Tongue (tissue), 2 donors: ENCODE measurements around the gene SNRNP27. TPM values are rescaled to one million over a fixed set of nuclear protein-coding genes. Genes with fewer than 3 reads are reported as not detected.

ENCODE experiments used
- DNase-seq: peaks from one replicate; pipeline ENCODE4 v3.0.0-alpha.2; 2015
- total RNA-seq: library from RNA; depleted of rRNA; stranded (reverse); fragments of >200 nt; gene quantifications from one replicate; pipeline ENCODE4 v1.2.3, GENCODE V29; 2014

SNRNP27 gene
- total RNA-seq, 1 donor from 2014 or later: 59.9 TPM

DNA sequence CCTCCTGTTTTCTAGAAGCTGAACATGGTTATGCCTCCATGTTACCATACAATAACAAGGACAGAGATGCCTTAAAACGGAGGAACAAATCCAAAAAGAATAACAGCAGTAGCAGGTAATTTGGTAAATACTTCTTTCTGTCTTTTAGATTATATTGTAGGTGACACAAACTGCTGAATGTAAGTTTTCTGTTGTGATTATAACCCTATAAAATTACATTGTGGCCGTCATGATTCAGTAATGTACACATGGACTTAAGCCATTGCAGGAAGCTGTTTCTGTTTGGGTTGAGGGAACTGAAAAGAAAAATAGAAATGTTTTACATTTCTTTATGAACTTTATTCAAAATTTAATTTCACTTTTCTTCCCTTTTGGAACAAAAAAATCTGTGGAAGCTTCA, 22.4 kb downstream of the SNRNP27 start:
- DNase-seq: no peak

DNA sequence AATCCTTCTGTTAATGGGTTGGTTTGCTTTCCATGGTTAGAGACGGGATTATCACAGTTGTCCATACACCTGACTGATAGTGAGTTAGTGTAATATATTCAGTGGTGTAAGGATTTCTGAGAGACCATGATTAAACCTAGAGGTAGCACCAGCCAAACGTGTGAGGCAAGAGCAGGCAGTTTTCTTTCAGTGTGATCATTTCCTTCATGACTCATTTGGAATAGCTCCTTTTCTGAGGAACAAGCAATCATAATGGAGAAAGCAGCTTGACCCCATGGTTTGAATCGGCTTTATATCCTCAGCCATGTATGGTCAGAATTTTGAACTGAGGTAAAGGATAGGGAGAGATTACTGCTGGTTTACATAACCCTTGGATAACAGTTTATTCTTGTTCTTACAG, 24.1 kb downstream of the SNRNP27 start:
- DNase-seq: no peak

DNA sequence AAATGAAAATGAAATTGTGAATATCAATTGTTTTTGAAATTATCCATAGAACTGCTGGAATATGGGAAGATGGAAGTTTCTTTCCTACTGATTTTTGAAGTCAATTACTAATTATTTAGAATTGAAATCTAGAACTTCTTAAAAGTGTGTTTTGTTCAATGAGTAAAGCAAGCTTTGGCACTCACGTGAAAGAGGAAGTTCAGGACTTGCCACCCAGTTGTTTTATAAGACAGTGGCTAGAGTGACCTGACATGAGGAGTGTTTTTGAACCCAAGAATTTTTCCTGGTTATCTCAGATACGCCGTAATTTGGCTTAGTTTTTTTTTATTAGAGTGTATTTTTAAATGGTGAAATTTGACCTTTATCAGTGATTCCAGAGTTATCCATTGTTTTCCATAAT, 24.6 kb downstream of the SNRNP27 start:
- DNase-seq: no peak

DNA sequence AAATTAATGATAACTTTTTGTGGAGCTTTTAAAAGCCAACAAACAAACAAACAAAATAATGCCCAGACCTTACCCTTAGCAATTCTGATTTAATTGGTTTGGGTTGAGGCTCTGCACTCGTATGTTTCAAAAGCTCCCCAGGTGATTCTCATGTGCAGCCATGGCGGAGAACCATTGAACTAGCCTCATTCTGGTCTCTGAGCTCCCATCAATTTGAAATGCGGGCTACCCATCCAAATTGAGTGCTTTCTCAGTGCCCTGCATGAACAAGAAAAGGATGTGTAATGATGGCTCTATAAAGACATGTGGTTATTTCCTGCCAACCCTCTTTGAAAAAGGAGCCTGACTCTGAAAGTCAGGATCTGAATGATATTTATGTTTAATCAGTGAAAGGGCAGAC, 29.4 kb downstream of the SNRNP27 start:
- no peak for DNase-seq

- DNase-seq: no peak
Measured at GRCh38 chr2:69926849-69927515, 33.2 kb downstream of the SNRNP27 start.

GRCh38 chr2:69931832-69932595, 38.3 kb downstream of the SNRNP27 start:
- no peak for DNase-seq

GRCh38 chr2:69932596-69932922, 38.8 kb downstream of the SNRNP27 start:
- no peak for DNase-seq

- DNase-seq: no peak
Measured at GRCh38 chr2:69933254-69933828, 39.6 kb downstream of the SNRNP27 start.

- DNase-seq: no peak
Measured at GRCh38 chr2:69933839-69934613, 40.3 kb downstream of the SNRNP27 start.

DNA sequence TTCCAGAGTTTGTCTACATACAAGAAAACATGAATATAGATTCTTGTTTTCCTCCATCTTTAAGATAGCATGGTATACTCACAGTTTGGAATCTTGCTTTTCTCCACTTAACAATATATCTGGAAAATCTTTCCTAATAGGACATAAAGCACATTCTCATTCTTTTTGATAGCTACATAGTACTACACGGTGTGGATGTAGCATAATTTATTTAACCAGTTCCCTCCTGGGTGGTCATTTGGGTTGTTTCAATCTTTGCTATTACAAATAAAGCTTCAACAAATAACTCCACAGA, 40.8 kb downstream of the SNRNP27 start:
- DNase-seq: no peak

DNA sequence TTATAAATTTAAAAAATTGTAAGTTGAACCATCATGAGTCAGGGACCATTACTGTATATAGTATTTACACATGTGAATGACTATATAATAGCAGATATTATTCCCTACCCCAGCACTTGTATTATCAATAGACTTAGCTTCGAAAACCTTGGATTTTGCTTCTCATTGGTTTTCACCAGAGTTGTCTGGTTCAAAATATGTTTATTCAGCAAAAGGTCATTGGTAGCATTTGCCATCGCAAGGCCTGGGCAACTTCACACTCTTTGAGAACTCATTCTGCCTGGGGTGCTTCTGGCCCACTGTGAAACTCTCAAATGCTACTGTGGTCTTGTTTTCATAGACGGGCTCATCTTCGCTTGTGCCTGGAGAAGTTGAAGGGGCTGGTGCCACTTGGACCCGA, 41.3 kb downstream of the SNRNP27 start:
- DNase-seq: no peak

DNA sequence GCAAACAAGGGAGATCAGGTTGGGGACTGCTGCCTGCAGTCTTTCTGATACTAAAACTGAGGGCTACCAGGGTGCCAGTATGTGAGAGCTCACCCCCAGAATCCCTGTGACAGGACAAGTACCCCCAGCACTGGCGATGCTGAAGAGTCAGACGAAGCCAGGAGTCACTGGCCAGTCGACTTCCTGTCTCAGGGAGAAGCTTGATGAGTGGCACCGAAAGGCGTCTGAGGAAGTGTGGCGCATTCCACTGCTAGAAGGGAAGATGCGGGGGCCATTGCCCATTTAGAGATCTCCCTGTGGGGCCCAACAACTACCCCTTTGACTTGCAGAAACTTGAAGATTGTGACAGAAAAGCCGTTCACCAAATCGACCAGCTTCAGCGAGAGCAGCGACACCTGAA, 43.1 kb downstream of the SNRNP27 start:
- no peak for DNase-seq

- no peak for DNase-seq
Measured at GRCh38 chr2:69937968-69938367, 44.2 kb downstream of the SNRNP27 start.

GRCh38 chr2:69939722-69940121, 46.0 kb downstream of the SNRNP27 start:
- no peak for DNase-seq

DNA sequence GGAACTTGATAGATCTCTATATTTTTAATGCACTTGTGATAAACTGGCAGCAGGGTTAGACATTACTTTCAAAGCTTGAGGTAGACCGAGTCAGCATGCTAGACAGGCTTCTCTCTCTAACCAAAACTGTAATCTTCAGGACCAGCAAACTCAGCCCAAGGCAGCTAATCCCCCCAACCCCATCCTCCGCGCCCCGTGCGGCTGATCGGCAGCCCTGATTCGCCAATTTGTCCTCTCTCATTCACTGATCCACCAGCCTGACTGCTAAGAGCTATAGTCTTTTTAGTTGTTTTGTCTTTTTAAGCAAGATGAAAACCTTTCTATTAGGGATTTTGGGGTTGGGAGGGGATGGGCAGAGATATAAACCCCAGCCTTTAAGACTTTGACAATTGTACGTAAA, 46.9 kb downstream of the SNRNP27 start:
- no peak for DNase-seq

GRCh38 chr2:69943000-69943842, 49.5 kb downstream of the SNRNP27 start:
- DNase-seq: no peak

DNA sequence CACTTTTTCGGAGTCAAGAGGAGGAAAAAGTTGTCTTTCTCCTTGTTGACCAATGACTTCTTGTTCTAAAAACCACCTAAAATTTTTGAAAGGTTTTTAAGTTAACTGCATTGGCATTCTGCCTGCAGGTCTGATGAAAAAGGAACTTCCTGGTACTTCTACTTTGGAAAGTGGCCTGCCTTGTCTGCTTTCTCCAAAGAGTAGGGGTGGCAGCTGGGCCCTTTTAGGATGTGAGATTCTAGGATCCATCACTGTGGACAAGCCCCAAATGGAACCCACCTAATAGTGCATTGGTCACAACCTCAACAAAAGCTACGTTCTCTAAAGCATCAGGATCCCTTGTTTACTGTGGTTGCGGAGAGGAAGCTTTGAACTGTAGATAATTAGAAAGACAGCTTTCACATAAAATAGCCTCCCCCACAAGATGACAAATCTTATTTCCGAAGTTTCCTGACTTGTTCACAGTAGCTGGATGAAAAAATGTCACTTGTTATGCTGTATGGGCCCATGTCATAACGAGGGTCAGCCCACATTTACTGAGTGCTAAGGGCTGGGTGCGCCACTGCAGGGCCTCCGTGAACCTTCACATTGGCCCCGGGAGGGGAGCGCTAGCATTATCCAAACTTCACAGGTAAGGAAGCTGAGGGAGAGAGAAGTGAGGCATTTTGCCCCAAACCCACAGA, 50.2 kb downstream of the SNRNP27 start:
- no peak for DNase-seq

GRCh38 chr2:69944756-69945155, 51.0 kb downstream of the SNRNP27 start:
- no peak for DNase-seq

DNA sequence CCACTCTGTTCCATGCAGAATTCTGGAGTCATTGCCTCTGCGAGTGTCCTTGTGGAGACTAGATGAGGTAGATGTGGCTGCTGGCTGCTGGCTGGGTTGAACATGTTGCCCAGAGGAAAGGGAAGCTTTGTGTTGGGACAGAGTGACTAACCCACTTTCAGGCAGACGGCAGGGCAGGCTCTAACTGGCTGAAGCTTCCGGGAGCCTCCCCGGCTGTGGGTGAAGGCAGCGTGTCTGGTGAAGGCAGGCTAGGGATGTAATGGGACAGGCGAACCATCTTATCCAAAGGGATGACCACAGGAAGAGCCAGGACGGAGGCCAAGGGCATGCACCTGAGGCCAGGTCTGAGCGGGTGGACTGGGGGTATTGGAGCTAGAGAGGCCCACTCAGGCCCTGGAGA, 51.7 kb downstream of the SNRNP27 start:
- DNase-seq: no peak

DNA sequence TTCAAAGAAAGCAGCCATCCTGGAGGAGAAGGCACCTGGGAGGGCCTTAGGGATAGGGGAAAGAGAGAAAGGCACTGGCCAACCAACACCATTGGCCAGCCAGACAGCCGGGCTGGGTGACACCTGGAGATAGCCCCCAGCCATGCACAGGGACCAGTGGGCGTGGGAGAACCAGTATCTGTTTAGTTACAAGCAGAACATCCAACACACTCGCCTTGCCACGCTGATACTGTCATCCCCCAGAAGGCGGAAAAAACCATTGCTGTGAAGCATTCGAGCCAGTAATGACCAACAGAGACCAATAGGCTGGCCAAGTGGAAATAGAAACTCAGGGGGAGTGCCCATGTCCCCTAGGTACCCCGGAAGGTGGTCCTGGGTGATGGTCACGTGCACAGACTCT, 52.2 kb downstream of the SNRNP27 start:
- no peak for DNase-seq
